ENCODE measurements around the gene CSRP1.
"Not testable (repeated sequence)": the region's sequence is repeated elsewhere in the genome, so short reads cannot be mapped to it uniquely, and the experiment has no call there.

- TF ChIP-seq CTCF (IDR thresholded peaks at IDR 0.05; ENCODE audit: poor library complexity, severe bottlenecking); EZH2 (IDR thresholded peaks at IDR 0.05; ENCODE audit: borderline replicate concordance, insufficient read depth, low read length, poor library complexity, severe bottlenecking); REST (IDR thresholded peaks at IDR 0.05; ENCODE audit: borderline replicate concordance): not testable (repeated sequence)
Measured at GRCh38 chr1:201520046-201520575, 13.2 kb upstream of the CSRP1 start.
